Left lung (tissue), 10 donors: ENCODE data around the gene SF3A1. TPM values are rescaled to one million over a fixed set of nuclear protein-coding genes. Genes with fewer than 3 reads are reported as not detected.

Source experiments
- ATAC-seq: fragments of 200-7000 bp; cut with Tn5 transposase; one replicate; pipeline ENCODE4 v1.9.1; 2020; ENCODE audit warnings: moderate library complexity
- DNase-seq, 4 donors: peaks; one replicate each; pipeline ENCODE4 v3.0.0-alpha.2; 2013 to 2020
- H3K27ac ChIP-seq, 2 donors: fragments of 200-600 bp; sonication (generic) in 1 of 2; one replicate each; pipeline versions ENCODE4 v1.5.0 to v1.8.0; 2020 to 2021
- H3K27me3 ChIP-seq, 2 donors: fragments of 200-600 bp; sonication (generic) in 1 of 2; one replicate each; pipeline versions ENCODE4 v1.5.0 to v1.8.0; 2020 to 2021
- H3K36me3 ChIP-seq, 2 donors: fragments of 200-600 bp; sonication (generic) in 1 of 2; one replicate each; pipeline versions ENCODE4 v1.5.0 to v1.8.0; 2020 to 2021
- H3K4me1 ChIP-seq, 2 donors: fragments of 200-600 bp; one replicate each; pipeline ENCODE4 v1.8.0; 2021
- H3K4me3 ChIP-seq, 2 donors: fragments of 200-600 bp; sonication (generic) in 1 of 2; one replicate each; pipeline versions ENCODE4 v1.5.0 to v1.8.0; 2020 to 2021; ENCODE audit warnings: mild to moderate bottlenecking in 1 of 2
- H3K9me3 ChIP-seq, 2 donors: fragments of 200-600 bp; sonication (generic) in 1 of 2; one replicate each; pipeline versions ENCODE4 v1.5.0 to v1.8.0; 2020 to 2021
- CTCF ChIP-seq, 2 donors: fragments of 200-600 bp; sonication (generic) in 1 of 2; IDR thresholded peaks; one replicate each; pipeline versions ENCODE4 v1.5.0 to v1.8.0; 2021; ENCODE audit warnings: antibody characterized with exemption in 2 of 2
- intact Hi-C, 2 donors: fragments of 100-400 bp; cut with DNase I; formaldehyde crosslinking; loops; one replicate each; pipeline versions ENCODE4 v1.11.2 to v1.14.2; 2022
- polyA plus RNA-seq, 6 donors: library from polyadenylated mRNA; unstranded; fragments of 120-200 nt; gene quantifications; one replicate each; pipeline ENCODE4 v1.2.1, GENCODE V29; 2013; ENCODE audit not compliant: insufficient read length in 6 of 6
- total RNA-seq, 2 donors: library from RNA; stranded (reverse); fragmentation: NEBNext Ultra II Directional; extraction: Animal tissue kit (Norgen Biotek cat#: 25700); gene quantifications; one replicate each; pipeline ENCODE4 v1.2.1, GENCODE V29; 2021
- donor health status: DM: no; HTN: yes; CAD: no.
- donor health status: DM: no; HTN: no; CAD: no.

The SF3A1 gene
- total and polyA plus RNA-seq, 8 donors, result 119 to 154 (median 137) TPM

DNA sequence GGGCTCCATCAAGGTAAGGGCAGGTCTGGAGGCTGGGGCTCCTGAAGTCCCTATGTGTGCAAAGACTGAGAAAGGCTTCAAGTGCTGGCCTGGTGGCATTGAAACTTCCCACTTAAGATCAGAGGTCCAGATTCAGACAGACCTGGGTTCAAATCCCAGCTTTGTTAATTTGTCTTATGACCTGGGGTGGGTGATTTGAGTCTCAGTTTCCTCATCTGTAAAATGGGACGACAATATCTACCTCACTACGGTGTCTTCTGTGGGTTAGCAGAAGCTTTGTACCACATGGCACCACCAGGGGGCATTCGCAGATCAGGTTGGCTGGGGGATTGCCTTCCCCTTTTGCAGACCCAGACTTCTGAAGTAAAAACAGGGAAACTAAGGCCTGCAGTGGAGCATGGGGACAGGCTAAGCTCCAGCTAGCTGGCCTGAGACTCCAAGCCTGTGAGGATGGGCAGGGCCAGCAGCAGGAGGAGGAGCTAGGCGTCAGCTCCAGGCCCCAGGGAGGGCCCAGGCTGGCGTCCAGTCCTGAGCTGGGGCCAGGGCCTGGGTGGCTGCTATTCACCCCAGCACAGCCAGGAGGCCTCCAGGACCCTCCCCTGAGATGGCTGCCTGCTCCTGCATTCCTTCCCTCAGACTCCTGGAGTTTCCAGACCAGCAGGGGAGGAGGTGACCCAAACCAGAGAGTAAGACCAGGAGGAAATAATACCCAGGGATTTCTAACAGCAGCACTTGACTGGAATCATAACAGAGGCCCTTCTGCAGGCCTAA lies 68.9 kb downstream of the SF3A1 start:
- DNase-seq, result peak; percentile 79 to 92 (median 90)

DNA sequence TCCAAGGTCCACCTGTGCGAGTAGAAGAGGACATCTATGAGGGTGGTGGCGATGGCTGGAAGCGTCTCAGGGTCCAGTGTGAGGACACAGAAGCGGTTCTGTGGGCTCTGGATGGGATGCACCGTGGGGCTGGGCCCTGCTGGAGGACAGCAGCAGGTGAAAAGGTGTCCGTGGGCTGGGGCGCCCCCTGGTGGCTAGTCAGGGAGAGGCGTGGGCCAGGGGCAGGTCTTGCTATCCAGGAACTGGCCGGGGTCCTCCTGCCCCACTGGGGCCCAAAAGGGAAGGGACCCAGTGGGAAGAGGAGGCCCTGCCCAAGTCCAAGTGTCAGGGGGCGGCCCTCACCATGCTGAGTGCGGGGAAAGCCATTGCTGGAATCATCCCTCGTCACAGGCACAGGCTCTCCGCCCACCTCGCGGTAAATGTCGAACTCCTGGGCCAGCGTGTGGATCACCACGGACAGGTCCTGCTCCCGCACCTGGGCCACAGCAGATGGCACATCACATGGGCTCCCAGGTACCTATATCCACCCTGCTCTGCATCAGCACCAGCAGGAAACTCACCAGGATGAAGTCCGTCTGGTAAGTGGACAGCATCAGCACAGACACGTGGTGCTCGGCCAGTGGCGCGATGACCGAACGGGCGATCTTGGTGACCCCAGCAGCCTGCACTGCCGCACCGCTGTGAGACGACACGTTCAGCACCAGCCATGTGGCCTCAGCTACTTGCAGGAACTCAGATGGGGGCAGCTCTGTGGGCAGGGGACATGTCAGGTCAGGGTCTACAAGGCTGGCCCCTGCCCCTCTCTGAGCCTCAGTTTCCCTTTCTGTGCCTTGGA lies 69.7 kb downstream of the SF3A1 start:
- H3K27me3 ChIP-seq, result no peaks in the 10 kb centered on the region
- H3K36me3 ChIP-seq, result peaks cover 0 to 19% of the 10 kb centered on the region in 2 donors
- intact Hi-C loops, result loop anchor here (5.0 to 10.0 kb wide), 2 partner anchors 98 to 100 kb away; partner anchors contain the start of gene RNF215 (in 2 of the 2)
- H3K4me1 ChIP-seq, result peaks cover 31 to 69% of the 10 kb centered on the region in 2 donors
- H3K27ac ChIP-seq, result no peak overlapping the region
- H3K4me3 ChIP-seq, result no peak overlapping the region
- no peaks in the 10 kb centered on the region for H3K9me3 ChIP-seq
- peak; percentile 84 to 96 for TF ChIP-seq CTCF (IDR thresholded peaks at IDR 0.05)
- DNase-seq, result peak in 2 of 4 donors; percentile 83 to 97
- ATAC-seq, result no peak

More for the DNA sequence above, 68.9 kb downstream of the SF3A1 start:
- peaks cover 31 to 67% of the 10 kb centered on the region in 2 donors for H3K4me1 ChIP-seq
- peak; percentile 59 to 79 for TF ChIP-seq CTCF (IDR thresholded peaks at IDR 0.05)
- peak overlapping the region; percentile 89 to 96 for H3K4me3 ChIP-seq
- peak overlapping the region; percentile 85 to 88 for H3K27ac ChIP-seq
- no peaks in the 10 kb centered on the region for H3K27me3 ChIP-seq
- no peaks in the 10 kb centered on the region for H3K9me3 ChIP-seq
- ATAC-seq, result peak; percentile 75
- intact Hi-C loops, result loop anchor here (5.0 to 10.0 kb wide), 2 partner anchors 97 to 99 kb away; partner anchors contain the start of gene RNF215 (in 2 of the 2)
- peaks cover 0 to 27% of the 10 kb centered on the region in 2 donors for H3K36me3 ChIP-seq

DNA sequence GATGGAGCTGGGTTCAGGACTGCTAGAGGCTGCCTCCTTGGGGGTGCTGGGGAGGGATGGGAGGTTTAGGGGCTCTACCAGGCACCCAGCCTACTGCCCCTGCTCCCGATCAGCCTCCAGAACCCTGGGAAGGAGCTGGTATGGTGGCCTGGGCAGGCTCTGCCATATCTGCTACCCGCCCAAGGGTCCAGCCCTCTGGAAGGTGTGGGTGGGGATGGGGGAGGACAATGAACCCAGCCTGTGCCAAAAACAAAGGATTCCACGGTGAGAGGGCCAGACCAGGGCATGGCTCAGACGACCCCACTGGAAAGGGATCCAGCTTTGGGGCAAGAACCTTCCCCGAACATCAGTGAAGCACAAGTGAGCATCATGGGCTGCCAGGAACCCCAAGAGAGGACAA lies 70.4 kb downstream of the SF3A1 start:
- intact Hi-C loops, result loop anchor here (5.0 to 10.0 kb wide), 2 partner anchors 98 to 101 kb away; partner anchors contain the start of gene RNF215 (in 2 of the 2)

DNA sequence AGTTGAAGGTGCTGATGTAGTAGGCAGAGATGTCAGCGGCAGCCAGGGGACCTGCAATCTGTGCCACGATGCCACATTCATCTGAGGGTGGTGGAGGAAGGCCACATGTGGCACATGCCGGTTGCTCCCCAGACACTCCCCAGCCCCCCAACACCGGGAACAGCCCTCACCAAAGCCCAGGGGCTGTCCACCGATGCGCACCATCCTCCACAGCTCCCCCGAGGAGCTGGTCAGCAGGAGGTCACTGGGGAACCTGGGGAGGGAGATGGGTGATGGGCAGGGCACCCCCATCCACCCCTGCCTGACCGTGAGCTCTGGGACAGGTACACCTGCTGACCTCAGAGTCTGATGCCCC lies 70.9 kb downstream of the SF3A1 start:
- TF ChIP-seq CTCF (IDR thresholded peaks at IDR 0.05), result no peak

More for the DNA sequence above, 70.4 kb downstream of the SF3A1 start:
- no peak for DNase-seq
- Histone ChIP-seq H3K4me1 (peaks cover 29 to 67% of the 10 kb centered on the region in 2 donors), H3K27me3 (no peaks in the 10 kb centered on the region), H3K9me3 (no peaks in the 10 kb centered on the region), H3K36me3 (peaks cover 0 to 12% of the 10 kb centered on the region in 2 donors), H3K4me3 (no peak overlapping the region), H3K27ac (no peak overlapping the region)
- no peak for ATAC-seq
- TF ChIP-seq CTCF (IDR thresholded peaks at IDR 0.05), result no peak

More for the DNA sequence above, 70.9 kb downstream of the SF3A1 start:
- Histone ChIP-seq H3K27ac (no peak overlapping the region), H3K4me3 (no peak overlapping the region), H3K4me1 (peaks cover 24 to 62% of the 10 kb centered on the region in 2 donors), H3K27me3 (no peaks in the 10 kb centered on the region), H3K36me3 (peaks cover 0 to 12% of the 10 kb centered on the region in 2 donors), H3K9me3 (no peaks in the 10 kb centered on the region)
- intact Hi-C loops, result loop anchor here (5.0 to 10.0 kb wide), 2 partner anchors 99 to 101 kb away; partner anchors contain the start of gene RNF215 (in 2 of the 2)
- DNase-seq (peak in 1 of 4 donors; percentile 66), ATAC-seq (no peak)
